VCaP (cell line): ENCODE results near the gene RHBDL1.
A peak's percentile ranks its signal among the peaks of the same experiment; 100 is the strongest.

Source experiments
- H3K27ac ChIP-seq: fragments of 450-650 bp; 2 replicates; pipeline ENCODE4 v1.5.1; 2017
- CTCF ChIP-seq: fragments of 450-650 bp; conservative IDR thresholded peaks from 2 replicates; pipeline ENCODE4 v1.5.1; 2017; ENCODE audit warnings: mild to moderate bottlenecking, moderate library complexity

RHBDL1 gene

GRCh38 chr16:638836-639235 lies 36.6 kb upstream of the RHBDL1 start:
- TF ChIP-seq CTCF, result no peak
- H3K27ac ChIP-seq, result no peak overlapping the region

GRCh38 chr16:640614-641013 lies 34.9 kb upstream of the RHBDL1 start:
- H3K27ac ChIP-seq, result no peak overlapping the region
- TF ChIP-seq CTCF, result no peak

DNA sequence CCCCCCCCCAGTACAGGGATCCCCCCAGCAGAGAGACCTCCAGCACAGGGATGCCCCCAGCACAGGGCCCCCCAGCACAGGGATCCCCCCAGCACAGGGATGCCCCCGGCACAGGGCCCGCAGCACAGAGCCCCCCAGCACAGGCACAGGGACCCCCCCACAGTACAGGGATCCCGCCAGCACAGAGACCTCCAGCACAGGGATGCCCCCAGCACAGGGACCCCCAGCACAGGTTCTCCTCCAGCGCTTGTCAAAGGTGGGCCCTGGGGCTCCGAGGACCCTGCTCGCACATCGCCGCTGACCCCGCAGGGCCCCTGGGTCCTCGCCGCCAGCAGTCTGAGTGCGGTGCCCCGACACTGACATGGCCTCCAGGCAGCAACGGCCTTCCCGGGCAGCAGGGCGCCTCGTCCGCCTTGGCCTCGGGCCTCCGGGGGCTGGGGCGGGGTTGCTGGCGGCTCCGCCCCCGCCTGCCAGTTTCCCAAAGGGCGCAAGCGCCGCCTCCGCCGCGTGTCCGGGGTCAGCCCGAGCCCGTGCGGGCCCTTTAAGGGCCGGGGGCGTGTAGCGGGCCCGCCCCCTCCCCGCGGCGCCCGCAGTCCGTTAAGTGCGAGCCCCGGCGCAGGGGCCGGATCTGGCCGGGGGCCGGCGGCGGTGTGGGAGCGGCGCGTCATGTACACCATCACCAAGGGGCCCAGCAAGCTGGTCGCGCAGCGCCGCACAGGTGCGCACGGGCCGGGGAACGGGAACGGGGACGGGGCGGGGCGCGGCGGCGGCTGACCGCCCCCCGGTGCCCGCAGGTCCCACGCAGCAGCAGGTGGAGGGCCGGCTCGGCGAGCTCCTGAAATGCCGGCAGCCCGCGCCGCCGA lies 33.9 kb upstream of the RHBDL1 start, which contains the start of gene MCRIP2:
Gene MCRIP2 (plus strand): TSS at position 503 of the 863 bp plus-strand sequence. CDS start 164 bp downstream, at position 667.
- peak within 1 kb of the TSS; percentile 86 for H3K27ac ChIP-seq
- TF ChIP-seq CTCF, result no peak

DNA sequence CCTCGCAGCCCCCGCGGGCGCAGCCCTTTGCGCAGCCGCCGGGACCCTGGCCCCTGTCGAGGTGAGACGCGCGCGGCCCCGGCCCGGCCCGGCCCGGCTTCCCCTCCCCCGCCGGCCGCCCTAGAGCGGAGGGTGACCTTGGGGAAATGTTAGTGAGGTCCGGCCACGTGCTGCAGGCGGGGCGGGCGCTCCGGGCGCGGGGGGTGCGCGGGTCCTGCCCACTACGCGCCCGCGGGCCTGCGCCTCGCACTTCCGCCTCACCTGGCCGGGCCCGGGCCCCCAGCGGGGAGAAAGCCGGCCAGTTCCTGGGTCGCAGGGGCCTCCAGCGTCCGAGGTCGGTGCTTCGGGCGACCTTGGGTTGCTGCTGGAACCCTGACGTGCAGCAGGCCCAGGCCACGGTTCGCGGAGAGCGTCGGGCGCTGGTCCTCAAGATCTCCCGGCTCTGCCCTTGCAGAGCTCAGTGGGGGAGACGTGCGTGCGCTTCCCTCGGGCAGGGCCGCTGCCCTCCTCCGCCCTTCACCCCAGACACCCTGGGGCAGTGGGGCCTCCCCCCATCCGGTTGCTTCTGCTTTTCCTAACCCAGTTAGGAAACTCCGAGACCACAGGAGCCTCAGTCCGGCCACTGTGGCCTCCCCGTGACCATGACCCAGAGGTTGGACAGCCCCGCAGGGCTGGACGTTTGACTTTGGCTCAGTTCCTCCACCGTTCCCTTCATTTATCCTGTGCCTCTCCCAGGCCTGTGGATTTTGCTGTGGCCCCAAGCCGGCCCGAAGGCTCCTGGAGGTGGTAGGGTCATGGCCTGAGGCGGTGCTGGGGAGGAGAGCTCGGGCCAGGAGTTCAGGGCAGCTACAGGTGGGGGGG lies 33.1 kb upstream of the RHBDL1 start:
- peak overlapping the region; percentile 86 for H3K27ac ChIP-seq
- no peak for TF ChIP-seq CTCF

GRCh38 chr16:643050-643368 lies 32.5 kb upstream of the RHBDL1 start:
- TF ChIP-seq CTCF, result no peak
- H3K27ac ChIP-seq, result peak overlapping the region; percentile 86

DNA sequence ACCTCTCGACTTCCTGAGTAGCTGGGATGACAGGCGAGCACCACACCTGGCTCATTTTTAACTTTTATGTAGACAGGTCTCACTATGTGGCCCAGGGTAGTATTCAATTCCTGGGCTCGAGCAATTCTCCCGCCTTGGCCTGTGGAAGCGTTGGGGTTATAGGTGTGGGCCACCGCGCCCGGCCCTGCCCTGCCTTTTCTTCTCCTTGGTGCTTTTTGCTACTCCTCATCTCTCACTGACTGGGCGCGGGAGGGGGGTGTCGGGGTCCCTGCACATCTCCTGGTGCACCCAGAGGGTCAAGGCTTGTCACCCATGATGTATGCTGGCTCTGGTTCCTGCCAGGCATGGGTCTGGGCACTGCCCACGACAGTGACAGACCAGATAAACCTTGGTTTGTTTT lies 30.9 kb upstream of the RHBDL1 start:
- no peak for TF ChIP-seq CTCF
- H3K27ac ChIP-seq, result no peak overlapping the region
